Measurements from ENCODE around the gene MLXIP.
"Not testable (repeated sequence)": the region's sequence is repeated elsewhere in the genome, so short reads cannot be mapped to it uniquely, and the experiment has no call there.

The MLXIP gene

DNA sequence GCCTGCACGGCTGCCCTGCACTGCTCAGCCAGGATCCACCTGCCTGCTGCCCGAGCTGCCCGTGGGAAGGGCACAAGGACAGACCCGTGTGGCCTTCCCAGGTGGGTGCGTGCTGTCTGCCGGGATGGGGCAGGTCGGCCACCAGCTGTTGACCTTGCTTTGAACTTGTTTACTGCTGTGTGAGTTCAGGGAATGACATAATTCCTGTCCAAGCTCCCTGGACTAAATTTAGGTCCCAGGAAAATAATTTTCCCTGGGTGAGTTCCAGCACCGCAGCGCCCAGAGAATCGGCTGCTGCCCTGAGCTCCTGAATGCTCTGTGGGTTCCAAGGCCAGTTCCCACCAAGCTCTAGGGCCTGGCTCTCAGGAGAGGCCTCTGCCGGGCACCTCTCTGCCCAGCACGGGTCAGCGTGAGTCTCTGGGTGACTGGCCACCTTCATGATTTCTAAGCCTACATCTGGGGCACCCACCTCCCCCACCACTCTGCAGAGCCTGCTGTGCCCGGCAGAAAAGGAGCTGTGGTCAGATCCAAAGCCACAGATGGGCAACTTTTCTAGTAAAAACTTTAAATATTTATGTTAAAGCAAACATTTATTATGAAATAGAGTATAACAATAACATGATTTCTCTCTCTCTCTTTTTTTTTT lies 27.2 kb upstream of the MLXIP start:
- DNase-seq (ENCODE audit: low read depth in 4 of 4, low spot score in 1 of 4): no peak

GRCh38 chr12:122052285-122052684 lies 26.3 kb upstream of the MLXIP start:
- DNase-seq (ENCODE audit: low read depth in 4 of 4, low spot score in 1 of 4): no peak

- no peak for DNase-seq (ENCODE audit: low read depth in 4 of 4, low spot score in 1 of 4)
These were observed 23.6 kb upstream of the MLXIP start for GRCh38 chr12:122054842-122055520.

DNA sequence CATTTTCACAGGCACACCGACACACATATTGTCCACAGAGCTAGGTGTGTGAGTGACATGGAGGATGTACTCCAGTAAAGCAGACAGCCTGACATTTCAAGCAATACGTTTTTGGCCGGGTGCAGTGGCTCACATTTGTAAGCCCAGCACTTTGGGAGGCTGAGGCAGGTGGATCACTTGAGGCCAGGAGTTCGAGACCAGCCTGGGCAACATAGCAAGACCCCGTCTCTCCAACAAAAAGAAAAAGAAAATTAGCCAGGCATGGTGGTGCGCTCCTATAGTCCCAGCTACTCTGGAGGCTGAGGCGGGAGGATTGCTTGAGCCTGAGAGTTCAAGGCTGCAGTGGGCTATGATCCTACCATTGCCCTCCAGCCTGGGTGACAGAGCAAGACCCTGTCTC lies 22.1 kb upstream of the MLXIP start:
- DNase-seq (ENCODE audit: low read depth in 4 of 4, low spot score in 1 of 4): not testable (repeated sequence)

GRCh38 chr12:122057007-122057735 lies 21.4 kb upstream of the MLXIP start:
- no peak for DNase-seq (ENCODE audit: low read depth in 4 of 4, low spot score in 1 of 4)

DNA sequence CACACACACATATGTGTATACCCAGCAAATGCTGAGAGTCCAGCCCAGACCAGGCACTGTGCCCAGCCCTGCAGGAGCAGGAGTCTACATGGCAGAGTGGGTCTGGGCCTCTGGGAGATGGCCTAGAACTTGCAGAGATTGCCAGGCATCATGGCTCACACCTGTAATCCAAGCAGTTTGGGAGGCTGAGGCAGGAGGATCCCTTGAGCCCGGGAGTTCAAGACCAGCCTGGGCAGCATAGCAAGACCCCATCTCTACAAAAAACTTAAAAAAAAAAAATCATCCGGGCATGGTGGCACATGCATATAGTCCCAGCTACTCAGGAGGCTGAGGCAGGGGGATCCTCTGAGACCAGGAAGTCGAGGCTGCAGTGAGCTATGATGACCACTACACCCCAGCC lies 20.8 kb upstream of the MLXIP start:
- no peak for DNase-seq (ENCODE audit: low read depth in 4 of 4, low spot score in 1 of 4)

GRCh38 chr12:122058549-122059149 lies 19.9 kb upstream of the MLXIP start:
- DNase-seq (ENCODE audit: low read depth in 4 of 4, low spot score in 1 of 4): no peak

- no peak for DNase-seq (ENCODE audit: low read depth in 4 of 4, low spot score in 1 of 4)
These were observed 19.2 kb upstream of the MLXIP start for GRCh38 chr12:122059203-122059960.

- no peak for DNase-seq (ENCODE audit: low read depth in 4 of 4, low spot score in 1 of 4)
These were observed 18.5 kb upstream of the MLXIP start for GRCh38 chr12:122060081-122060501.

GRCh38 chr12:122061253-122061652 lies 17.3 kb upstream of the MLXIP start:
- no peak for DNase-seq (ENCODE audit: low read depth in 4 of 4, low spot score in 1 of 4)

DNA sequence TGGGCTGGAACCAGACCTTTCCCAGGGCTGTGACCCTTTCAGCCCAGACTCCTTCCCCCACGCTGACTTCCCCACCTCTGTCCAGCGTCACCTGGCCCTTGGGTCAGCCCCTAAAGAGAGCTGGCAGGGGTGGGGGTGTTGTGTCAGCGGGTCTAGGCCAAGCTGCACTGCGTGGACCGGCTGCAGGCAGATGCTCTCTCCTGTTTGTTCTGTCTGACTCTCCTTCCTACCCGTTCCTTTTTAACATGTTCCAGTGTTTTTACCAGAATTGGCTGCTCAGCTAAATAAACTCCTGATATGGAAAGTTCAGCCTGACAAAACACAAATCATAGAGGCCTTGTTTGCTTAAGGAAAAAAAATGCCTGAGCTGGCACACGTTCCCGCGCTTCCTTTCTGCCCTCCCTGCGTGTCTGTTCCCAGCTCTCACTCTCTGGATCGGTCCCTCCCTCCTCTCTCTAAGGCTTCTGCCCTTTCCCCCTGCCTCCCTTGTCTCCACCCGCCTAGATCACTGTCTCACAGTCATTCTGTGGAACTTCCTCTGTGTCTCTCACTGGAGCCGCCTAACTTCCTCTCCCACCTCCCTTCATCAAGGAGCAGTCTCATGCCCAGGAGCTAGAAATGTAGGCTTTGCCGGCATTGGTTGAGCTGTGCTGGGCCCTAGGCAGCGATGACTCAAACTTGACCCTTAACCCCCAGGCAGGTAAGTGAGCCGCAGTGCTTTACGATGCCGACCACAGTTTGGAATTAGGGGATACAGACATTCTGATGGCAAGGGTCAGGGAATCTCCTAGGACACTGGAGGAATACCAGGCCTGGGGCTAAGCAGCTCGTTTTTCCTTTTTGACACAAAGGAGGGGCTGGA lies 15.5 kb upstream of the MLXIP start:
- DNase-seq (ENCODE audit: low read depth in 4 of 4, low spot score in 1 of 4): no peak

DNA sequence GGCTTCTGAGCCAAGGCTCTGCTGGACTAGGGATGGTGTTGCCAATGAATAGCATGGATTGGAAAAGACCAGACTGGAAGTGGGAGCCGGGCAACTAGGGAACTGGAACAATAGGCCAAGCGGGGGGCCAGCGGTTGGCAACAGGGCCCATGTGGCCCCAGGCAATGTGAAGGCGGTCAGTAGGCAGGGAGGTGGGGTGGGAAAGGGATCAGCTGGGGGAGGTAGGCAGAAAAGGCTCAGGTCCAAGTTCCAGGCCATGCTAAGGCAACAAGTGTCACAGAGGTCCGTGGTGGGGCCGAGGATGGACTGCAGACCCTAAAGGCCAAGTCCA lies 14.9 kb upstream of the MLXIP start:
- DNase-seq (ENCODE audit: low read depth in 4 of 4, low spot score in 1 of 4): no peak

DNA sequence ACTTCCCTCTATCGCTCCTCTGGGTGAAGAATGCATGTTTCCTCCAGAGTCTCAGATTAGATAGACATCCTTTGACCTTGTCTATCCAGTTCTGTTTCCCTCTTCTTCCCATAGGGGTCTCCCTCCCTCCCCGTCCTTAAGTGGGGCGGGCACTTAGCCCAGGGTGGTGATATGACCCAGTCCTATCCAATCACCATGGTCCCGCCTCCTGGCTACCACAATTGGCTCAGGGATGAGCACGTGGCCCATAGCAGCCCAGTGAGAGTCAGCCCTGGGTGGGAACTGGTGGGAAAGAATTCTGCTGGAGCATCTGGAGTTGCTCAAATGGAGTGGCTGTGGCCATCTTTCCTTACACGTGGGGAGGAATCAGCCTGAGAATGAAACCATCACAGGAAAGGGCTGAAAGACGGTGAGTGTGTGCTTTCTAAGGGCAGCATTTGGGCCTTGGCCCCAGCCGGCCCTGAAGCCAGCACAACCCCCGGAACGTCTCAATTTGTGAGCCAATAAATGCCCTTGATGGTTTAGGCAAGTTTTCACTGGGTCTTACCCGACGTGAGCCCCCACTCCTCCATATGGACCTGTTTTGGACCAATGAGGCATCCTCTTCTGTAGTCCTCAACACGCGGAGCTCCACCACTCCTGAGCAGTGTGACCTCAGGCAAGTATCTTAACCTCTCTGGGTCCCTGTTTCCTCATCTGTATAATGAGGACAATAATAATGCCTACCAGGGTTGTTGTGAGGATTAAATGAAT lies 14.4 kb upstream of the MLXIP start:
- DNase-seq (ENCODE audit: low read depth in 4 of 4, low spot score in 1 of 4): peak in 1 of 4 experiments; percentile 42

DNA sequence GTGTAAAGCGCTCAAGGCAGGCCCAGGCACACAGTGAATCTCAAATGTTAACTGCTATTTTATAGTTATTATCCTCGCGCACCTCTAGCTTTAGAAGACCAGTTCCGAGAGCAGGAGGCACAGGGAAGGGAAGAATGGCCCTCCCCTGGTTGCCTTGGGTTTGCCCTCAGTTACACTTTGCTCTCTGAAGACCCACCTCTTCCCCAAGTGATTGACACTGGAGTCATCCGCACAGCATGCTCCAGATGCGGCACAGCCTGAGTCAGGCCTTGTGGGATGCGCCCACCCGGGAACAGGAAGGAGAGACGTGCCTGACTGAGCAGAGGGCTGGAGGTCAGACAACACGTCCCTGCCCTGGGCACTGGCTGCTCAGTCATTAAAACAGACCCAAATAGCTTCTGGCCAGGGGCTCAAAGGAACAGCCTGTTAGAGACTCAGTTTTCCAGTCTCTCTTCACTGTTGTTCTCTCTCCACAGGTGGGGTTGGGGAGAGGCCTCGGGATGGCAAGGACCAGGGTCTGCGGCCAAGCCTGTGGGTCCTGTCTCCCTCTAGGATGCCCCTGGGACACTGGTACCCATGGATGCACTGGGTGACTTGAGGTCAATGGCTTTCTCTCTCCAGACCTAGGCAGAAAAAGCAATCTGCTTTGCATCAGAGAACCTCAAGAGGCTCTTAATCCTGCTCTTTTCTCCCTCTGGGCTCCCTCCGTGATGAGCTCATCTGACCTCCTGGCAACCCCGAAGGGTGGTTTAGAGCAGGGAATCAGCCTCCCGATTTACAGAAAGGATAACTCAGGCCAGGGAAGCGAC lies 13.6 kb upstream of the MLXIP start:
- DNase-seq (ENCODE audit: low read depth in 4 of 4, low spot score in 1 of 4): no peak

DNA sequence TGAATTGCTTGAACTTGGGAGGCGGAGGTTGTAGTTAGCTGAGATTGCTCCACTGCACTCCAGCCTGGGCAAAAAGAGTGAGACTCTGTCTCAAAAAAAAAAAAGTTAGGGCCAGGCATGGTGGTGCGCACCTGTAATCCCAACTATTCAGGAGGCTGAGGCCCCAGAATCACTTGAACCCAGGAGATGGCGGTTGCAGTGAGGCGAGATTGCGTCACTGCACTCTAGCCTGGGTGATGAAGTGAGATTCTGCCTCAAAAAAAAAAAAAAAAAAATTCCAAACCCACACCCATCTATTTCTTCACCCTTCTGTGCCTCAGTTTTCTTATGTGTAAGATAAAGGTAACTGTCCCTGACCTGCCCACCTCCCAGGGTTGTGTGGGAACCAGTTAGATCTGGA lies 11.0 kb upstream of the MLXIP start:
- no peak for DNase-seq (ENCODE audit: low read depth in 4 of 4, low spot score in 1 of 4)

GRCh38 chr12:122067966-122068365 lies 10.6 kb upstream of the MLXIP start:
- DNase-seq (ENCODE audit: low read depth in 4 of 4, low spot score in 1 of 4): no peak

DNA sequence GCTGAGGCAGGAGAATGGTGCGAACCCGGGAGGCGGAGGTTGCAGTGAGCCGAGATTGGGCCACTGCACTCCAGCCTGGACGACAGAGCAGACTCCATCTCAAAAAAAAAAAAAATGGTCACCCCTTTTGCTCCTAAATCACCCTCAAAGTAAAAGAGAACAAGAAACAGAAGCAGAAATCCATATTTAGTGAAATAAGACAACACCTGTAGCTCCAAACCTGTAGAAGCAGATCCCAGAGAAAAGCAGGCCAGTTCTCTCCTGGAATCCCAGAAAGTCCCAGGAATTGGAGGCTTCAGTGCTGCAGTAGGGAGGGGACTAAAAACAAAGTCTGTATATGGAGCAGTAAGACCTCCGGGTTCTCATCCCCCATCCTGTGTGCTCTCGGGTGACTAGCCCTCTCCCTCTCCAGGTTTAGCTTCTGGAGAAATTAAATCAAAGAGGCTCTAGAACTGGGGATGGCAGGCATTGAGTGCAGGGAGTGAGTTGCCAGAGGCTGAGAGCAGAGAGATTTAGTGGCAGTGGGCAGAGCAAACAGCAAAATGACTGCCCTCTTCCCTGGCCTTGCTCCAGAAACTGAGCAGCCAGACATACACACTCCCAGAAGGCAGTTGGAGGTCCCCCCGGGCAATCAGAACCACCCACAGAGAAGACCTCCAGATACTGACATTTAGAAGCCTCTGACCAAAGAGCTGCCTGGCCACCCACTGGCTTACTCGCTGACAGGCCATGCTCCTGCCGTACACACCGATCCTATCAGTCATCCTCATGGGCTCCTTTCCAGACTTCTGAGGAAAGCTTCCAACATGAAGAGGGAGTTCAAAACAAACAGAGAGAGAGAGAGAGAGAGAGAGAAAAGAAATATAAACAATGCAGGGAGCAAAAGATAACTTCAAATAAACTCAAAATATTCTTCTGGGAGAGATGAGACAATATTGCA lies 6.3 kb upstream of the MLXIP start:
- DNase-seq (ENCODE audit: low read depth in 4 of 4, low spot score in 1 of 4): no peak

DNA sequence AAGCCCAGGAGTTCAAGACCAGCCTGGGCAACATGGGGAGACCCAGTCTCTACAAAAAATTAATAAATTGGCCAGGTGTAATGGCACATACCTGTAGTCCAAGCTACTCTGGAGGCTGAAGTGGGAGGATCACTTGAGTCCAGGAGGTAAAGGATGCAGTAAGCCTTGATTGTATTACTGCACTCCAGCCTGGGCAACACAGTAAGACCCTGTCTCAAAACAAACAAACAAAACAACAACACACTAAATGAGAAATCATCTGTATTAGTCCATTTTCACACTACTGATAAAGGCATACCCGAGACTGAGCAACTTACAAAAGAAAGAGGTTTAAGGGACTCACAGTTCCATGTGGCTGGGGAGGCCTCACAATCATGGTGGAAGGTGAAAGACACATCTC lies 4.7 kb upstream of the MLXIP start:
- no peak for DNase-seq (ENCODE audit: low read depth in 4 of 4, low spot score in 1 of 4)
